DOHH2 (cell line): ENCODE data around the gene KLK7.

Source experiments
- CTCF ChIP-seq: fragments of 200-600 bp; sonication (generic); IDR thresholded peaks from one replicate; pipeline ENCODE4 v1.5.1; 2014; ENCODE audit warnings: antibody characterized with exemption, mild to moderate bottlenecking, low read depth, low read length; ENCODE audit not compliant: poor library complexity, severe bottlenecking
- EZH2phosphoT487 ChIP-seq: fragments of 200-600 bp; sonication (generic); IDR thresholded peaks from 2 replicates; pipeline ENCODE4 v1.6.1; 2017; ENCODE audit warnings: borderline replicate concordance, mild to moderate bottlenecking, antibody characterized with exemption, low read length, moderate library complexity, mixed read lengths

GRCh38 chr19:50964266-50964665 lies 19.5 kb downstream of the KLK7 start:
- no peak for TF ChIP-seq CTCF
- no peak for TF ChIP-seq EZH2phosphoT487
